Mucosa of descending colon (tissue), 3 donors: ENCODE data around the gene PNPLA5. TPM values are rescaled to one million over a fixed set of nuclear protein-coding genes. Genes with fewer than 3 reads are reported as not detected.

Source experiments
- ATAC-seq: fragments of 200-7000 bp; cut with Tn5 transposase; one replicate; pipeline ENCODE4 v1.9.1; 2020; ENCODE audit warnings: mild to moderate bottlenecking, moderate library complexity
- DNase-seq, 3 donors: peaks; one replicate each; pipeline ENCODE4 v3.0.0-alpha.2; 2020
- H3K36me3 ChIP-seq: fragments of 200-600 bp; one replicate; pipeline ENCODE4 v1.8.0; 2021; ENCODE audit warnings: low read depth, mild to moderate bottlenecking
- H3K4me1 ChIP-seq: fragments of 200-600 bp; one replicate; pipeline ENCODE4 v1.8.0; 2021; ENCODE audit warnings: low read depth, mild to moderate bottlenecking
- H3K4me3 ChIP-seq: fragments of 200-600 bp; one replicate; pipeline ENCODE4 v1.8.0; 2021; ENCODE audit warnings: mild to moderate bottlenecking
- H3K9me3 ChIP-seq: fragments of 200-600 bp; one replicate; pipeline ENCODE4 v1.8.0; 2021; ENCODE audit warnings: mild to moderate bottlenecking
- intact Hi-C, 2 donors: fragments of 100-400 bp; cut with DNase I in 1 of 2; cut with micrococcal nuclease in 1 of 2; formaldehyde crosslinking; loops; one replicate each; pipeline versions ENCODE4 v1.11.0 to v1.11.1; 2022; cut with DNase I, micrococcal nuclease
- total RNA-seq, 3 donors: library from RNA; stranded (reverse); fragmentation: NEBNext Ultra II Directional in 2 of 3; extraction: Animal tissue kit (Norgen Biotek cat#: 25700) in 2 of 3; gene quantifications; one replicate each; pipeline versions ENCODE4 v1.2.1 to v1.2.4, GENCODE V29; 2021 to 2023
- TF ChIP-seq, protein P1 (sequence below): fragments of 200-600 bp; IDR thresholded peaks from one replicate; pipeline ENCODE4 v1.8.0; 2022; ENCODE audit warnings: antibody characterized with exemption, mild to moderate bottlenecking
- donor health status: DM: no; HTN: no; CAD: no; lungs with moderate emphysema.
- donor health status: DM: no; HTN: no; CAD: no.
- donor health status: DM: no; HTN: yes; CAD: no.

Gene PNPLA5
- total RNA-seq, 3 donors from 2014 or later = not detected

GRCh38 chr22:43854121-43854785 is 37.6 kb downstream of the PNPLA5 start:
- Histone ChIP-seq H3K4me3 (no peak overlapping the region), H3K9me3 (no peaks in the 10 kb centered on the region), H3K4me1 (no peaks in the 10 kb centered on the region), H3K36me3 (no peaks in the 10 kb centered on the region)
- peak in 1 of 3 donors; percentile 22 for DNase-seq
- intact Hi-C loops = no loop called here
- ATAC-seq = no peak
- TF ChIP-seq, protein P1, sequence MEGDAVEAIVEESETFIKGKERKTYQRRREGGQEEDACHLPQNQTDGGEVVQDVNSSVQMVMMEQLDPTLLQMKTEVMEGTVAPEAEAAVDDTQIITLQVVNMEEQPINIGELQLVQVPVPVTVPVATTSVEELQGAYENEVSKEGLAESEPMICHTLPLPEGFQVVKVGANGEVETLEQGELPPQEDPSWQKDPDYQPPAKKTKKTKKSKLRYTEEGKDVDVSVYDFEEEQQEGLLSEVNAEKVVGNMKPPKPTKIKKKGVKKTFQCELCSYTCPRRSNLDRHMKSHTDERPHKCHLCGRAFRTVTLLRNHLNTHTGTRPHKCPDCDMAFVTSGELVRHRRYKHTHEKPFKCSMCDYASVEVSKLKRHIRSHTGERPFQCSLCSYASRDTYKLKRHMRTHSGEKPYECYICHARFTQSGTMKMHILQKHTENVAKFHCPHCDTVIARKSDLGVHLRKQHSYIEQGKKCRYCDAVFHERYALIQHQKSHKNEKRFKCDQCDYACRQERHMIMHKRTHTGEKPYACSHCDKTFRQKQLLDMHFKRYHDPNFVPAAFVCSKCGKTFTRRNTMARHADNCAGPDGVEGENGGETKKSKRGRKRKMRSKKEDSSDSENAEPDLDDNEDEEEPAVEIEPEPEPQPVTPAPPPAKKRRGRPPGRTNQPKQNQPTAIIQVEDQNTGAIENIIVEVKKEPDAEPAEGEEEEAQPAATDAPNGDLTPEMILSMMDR = no peak

GRCh38 chr22:43853328-43853931 is 38.4 kb downstream of the PNPLA5 start:
- DNase-seq = peak in 1 of 3 donors; percentile 41

DNA sequence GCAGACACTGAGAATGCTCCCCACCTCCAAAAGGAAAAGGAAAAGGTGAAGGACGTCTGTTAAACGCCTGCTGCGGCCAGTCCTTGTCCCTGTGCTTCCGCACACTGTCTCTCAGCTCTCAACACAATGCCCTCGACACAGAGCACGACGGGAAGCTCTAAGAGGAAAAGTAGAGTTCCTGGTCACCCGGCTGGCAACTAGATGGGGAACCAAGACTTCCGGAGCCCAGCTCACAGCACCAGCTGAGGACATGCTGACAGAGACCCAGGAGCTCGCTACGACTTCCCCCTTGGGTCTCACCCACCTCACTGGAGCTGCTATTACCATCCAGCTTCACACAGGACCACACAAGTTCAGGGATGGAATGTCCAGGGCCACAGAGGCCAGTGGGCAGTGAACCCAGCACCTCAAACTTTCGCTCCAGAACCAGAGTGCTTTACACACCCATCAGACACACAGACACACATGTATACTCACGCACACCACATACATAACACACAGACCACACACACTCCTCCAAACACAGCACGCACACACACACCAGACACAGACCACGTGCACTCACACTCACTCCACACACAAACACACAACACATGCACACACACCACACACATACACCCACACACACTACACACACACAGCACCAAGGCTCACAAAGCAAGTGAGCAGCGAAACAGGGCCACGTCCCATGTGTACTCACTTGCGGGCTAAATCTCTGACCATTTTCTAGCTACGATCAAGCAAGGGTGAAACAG is 39.1 kb downstream of the PNPLA5 start:
- ATAC-seq = no peak
- intact Hi-C loops = no loop called here
- peak in 1 of 3 donors; percentile 16 for DNase-seq

More at GRCh38 chr22:43853328-43853931, 38.4 kb downstream of the PNPLA5 start:
- intact Hi-C loops = no loop called here
- no peaks in the 10 kb centered on the region for H3K9me3 ChIP-seq
- TF ChIP-seq, protein P1 = no peak
- no peak overlapping the region for H3K4me3 ChIP-seq
- H3K4me1 ChIP-seq = no peaks in the 10 kb centered on the region
- no peaks in the 10 kb centered on the region for H3K36me3 ChIP-seq
- no peak for ATAC-seq

GRCh38 chr22:43851979-43852307 is 39.9 kb downstream of the PNPLA5 start:
- DNase-seq (no peak), ATAC-seq (no peak)
- intact Hi-C loops = no loop called here
- Histone ChIP-seq H3K9me3 (no peaks in the 10 kb centered on the region), H3K4me3 (no peak overlapping the region), H3K36me3 (no peaks in the 10 kb centered on the region), H3K4me1 (no peaks in the 10 kb centered on the region)
- TF ChIP-seq, protein P1 = no peak

More for the DNA sequence above, 39.1 kb downstream of the PNPLA5 start:
- TF ChIP-seq, protein P1 = no peak
- H3K36me3 ChIP-seq = no peaks in the 10 kb centered on the region
- H3K9me3 ChIP-seq = no peaks in the 10 kb centered on the region
- no peaks in the 10 kb centered on the region for H3K4me1 ChIP-seq
- no peak overlapping the region for H3K4me3 ChIP-seq

GRCh38 chr22:43851058-43851978 is 40.5 kb downstream of the PNPLA5 start:
- H3K9me3 ChIP-seq = no peaks in the 10 kb centered on the region
- ATAC-seq (no peak), DNase-seq (peak in 1 of 3 donors; percentile 12)
- TF ChIP-seq, protein P1 = no peak
- H3K36me3 ChIP-seq = no peaks in the 10 kb centered on the region
- no peak overlapping the region for H3K4me3 ChIP-seq
- no peaks in the 10 kb centered on the region for H3K4me1 ChIP-seq
- intact Hi-C loops = no loop called here
